Mucosa of gallbladder (tissue), 1 donor: Measurements from ENCODE around the gene DDN. TPM values are rescaled to one million over a fixed set of nuclear protein-coding genes. Genes with fewer than 3 reads are reported as not detected.

Experiments
- DNase-seq: peaks from one replicate; pipeline ENCODE4 v3.0.0-alpha.2; 2020; ENCODE audit warnings: low spot score
- total RNA-seq: library from RNA; stranded (reverse); gene quantifications from one replicate; pipeline ENCODE4 v1.2.1, GENCODE V29; 2021
- donor health status: DM: no; HTN: no; CAD: no.

DDN gene
- total RNA-seq, 1 donor from 2014 or later, result 0.06 TPM

DNA sequence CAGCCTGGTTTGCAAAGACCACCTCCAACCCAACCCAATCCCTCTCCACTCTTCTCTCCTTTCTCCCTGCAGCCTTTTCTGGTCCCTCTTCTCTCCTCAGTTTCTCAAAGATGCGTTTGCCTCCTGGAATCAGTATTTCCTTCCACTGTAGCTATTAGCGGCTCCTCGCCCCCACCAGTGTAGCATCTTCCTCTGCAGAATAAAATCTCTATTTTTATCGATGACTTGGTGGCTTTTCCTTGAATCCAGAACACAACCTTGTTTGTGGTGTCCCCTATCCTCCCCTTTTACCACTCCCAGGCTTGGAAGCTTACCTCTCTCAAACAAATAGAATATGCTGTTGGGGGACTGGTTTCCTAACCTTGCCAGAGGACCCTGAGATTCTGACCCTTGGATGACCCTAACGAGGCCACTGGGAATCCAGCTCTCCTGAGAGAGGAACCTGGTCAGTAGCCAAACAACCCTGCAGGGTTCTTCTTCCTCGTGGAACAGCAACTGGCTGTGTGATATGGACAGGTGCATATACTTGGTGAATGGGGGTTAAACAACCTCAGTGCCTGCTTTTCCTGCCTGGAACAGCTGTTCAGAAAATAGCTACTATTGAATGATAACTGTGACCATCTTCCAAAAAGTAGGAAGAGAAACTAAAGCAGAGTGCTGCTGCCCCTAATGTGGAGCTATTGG is 16.6 kb downstream of the DDN start:
- no peak for DNase-seq

DNA sequence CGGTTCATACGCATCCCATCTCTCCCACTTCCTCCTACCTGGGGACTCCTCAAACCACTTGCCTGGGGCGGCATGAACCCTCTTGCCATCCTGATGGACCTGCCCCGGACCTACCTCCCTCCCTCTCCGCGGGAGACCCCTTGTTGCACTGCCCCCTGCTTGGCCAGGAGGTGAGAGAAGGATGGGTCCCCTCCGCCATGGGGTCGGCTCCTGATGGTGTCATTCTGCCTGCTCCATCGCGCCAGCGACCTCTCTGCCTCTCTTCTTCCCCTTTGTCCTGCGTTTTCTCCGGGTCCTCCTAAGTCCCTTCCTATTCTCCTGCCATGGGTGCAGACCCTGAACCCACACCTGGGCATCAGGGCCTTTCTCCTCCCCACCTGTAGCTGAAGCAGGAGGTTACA is 17.4 kb downstream of the DDN start:
- no peak for DNase-seq

DNA sequence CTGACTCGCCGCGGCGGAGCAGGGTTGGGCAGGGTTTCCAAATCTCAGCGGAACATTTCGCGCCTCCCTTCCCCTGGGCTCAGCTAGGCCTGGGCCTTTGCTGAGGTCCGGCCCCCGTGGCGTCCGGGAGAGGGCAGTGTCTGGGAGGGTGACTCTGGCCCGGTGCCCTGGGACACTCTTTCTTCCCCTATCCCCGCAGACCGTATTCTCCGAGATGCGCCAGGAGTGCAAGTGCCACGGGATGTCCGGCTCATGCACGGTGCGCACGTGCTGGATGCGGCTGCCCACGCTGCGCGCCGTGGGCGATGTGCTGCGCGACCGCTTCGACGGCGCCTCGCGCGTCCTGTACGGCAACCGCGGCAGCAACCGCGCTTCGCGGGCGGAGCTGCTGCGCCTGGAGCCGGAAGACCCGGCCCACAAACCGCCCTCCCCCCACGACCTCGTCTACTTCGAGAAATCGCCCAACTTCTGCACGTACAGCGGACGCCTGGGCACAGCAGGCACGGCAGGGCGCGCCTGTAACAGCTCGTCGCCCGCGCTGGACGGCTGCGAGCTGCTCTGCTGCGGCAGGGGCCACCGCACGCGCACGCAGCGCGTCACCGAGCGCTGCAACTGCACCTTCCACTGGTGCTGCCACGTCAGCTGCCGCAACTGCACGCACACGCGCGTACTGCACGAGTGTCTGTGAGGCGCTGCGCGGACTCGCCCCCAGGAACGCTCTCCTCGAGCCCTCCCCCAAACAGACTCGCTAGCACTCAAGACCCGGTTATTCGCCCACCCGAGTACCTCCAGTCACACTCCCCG is 18.0 kb downstream of the DDN start:
- DNase-seq, result no peak

DNA sequence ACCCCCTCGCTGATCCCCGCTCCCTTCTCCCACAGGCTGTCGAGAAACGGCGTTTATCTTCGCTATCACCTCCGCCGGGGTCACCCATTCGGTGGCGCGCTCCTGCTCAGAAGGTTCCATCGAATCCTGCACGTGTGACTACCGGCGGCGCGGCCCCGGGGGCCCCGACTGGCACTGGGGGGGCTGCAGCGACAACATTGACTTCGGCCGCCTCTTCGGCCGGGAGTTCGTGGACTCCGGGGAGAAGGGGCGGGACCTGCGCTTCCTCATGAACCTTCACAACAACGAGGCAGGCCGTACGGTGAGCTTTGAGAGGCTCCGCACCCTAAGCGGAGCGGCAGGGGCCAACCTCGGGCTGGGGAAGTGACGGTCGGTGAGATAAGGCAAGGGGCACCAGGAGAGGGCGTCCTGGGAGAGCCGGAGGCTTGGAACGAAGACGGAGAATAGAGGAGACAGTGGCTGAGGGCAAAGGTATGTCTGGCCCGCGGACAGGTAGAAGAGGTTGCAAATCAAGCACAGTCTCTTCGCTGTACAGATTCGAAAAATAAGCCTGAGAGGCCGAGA is 18.7 kb downstream of the DDN start:
- DNase-seq, result no peak

DNA sequence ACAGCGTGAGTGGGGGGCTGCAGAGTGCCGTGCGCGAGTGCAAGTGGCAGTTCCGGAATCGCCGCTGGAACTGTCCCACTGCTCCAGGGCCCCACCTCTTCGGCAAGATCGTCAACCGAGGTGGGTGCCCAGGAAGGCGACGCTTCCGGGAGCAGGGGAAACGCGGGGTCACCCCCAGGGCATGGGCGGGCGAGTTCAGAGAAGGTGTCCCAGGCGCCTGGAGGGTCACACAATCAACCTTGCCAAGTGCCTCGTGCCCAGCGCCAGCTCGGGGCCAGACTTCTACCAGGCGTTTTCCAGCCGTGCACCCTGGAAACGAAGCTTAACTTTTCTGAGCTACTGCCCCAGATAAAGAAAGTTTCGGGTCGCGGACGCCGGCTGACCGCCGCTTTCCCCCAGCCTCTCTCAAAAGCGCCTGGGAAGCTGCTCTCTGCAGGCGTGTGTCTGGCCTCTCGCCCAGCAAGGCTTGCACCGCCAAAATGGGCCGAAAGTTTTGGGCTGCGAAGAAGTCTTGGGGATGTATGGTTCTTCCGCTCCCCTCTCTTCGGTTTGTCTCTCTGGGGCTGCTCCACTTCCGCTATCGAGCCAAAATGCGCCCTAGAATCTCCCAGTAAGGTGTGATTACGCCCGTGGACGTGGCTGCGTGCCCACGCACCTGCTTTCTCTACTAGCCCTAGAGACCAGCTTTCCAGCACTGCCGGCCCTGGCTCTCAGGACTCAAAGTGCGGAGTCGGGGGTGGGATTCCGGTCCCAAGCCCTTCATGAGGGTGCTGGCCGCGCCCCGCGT is 19.4 kb downstream of the DDN start:
- no peak for DNase-seq

DNA sequence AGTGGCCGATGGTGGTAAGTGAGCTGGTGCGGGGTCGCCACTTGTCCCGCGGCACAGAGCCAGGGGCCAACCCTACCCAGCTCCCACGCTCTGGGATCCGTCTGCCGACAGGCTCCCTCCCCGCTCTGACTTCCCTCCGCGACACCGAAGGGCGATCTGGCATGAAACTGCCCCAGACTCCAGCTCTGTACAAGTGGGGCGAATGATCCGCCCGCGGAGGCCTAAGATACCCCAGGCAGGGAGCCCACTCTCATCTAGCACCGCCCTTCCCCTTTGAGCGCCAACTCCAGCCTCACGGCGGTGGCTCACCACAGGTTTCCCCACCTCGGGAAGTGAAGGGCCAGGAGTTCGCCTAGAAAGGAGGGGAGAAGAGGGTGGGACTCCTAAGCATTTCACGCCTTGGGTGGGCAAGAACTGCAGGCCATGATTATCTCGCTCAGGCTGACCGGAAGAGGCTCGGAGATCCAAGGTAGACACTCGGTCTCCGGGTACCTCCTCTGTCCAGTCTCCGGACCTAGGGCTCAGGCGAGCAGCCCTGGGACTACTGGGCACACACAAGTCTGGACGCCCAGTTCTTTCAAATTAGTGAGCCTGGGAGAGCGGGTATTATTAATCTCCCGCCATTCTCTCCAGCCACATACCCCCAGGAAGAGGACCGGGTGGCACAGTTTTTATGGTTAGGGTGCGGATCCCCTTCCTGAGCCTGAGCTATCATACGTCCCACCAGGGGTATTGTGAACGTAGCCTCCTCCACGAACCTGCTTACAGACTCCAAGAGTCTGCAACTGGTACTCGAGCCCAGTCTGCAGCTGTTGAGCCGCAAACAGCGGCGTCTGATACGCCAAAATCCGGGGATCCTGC is 20.2 kb downstream of the DDN start:
- DNase-seq, result no peak

DNA sequence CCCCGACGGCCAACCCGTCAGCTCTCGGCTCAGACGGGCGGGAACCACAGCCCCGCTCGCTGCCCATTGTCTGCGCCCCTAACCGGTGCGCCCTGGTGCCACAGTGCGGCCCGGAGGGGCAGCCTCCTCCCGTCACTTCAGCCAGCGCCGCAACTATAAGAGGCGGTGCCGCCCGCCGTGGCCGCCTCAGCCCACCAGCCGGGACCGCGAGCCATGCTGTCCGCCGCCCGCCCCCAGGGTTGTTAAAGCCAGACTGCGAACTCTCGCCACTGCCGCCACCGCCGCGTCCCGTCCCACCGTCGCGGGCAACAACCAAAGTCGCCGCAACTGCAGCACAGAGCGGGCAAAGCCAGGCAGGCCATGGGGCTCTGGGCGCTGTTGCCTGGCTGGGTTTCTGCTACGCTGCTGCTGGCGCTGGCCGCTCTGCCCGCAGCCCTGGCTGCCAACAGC is 20.9 kb downstream of the DDN start, which contains the start of gene WNT1:
Gene WNT1 (plus strand): TSS at position 32 of the 450 bp plus-strand sequence. CDS start 329 bp downstream, at position 361.
- no peak for DNase-seq

DNA sequence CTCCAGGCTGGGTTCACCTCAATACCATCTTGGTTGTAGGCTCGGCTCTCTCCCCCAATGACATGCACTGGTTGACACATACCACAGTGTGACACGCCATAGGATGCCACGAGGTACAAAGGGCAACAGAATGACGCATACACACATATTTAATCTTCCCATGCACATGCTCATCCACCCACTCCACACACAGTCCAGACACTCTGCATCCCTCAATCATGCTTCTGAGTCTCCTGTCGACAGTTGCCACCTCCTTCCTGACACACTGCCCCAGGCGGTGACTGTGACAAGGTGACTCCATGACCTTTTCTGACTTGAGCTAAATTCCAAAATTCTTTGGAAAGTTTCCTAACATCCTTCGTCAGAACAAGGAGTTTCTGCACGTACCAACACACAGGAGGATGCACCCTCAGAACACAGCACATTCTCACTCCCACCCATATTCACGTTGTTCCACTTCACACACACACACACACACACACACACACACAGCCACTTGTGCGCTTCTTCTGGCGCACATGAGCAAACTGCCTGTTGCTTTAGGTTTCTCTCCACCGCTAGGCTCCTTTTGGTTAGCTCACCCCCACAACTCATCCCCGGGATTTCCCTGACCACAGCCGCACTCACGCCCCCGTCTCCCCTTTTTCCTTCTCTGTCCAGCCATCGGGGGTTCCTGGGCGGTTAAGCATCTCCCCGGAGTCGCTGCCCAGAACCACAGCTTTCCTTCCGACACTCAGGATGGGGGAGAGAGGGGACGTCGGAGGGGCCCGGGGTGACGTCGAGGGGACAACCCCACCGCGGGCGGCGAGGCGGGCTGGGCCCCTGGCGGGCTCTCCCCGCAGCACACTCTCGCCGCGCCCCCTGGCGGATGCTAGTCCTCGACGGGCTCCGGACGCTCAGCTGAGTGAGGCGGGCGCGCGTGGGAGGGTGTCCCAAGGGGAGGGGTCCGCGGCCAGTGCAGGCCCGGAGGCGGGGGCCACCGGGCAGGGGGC is 21.6 kb downstream of the DDN start:
- DNase-seq, result peak; percentile 50

DNA sequence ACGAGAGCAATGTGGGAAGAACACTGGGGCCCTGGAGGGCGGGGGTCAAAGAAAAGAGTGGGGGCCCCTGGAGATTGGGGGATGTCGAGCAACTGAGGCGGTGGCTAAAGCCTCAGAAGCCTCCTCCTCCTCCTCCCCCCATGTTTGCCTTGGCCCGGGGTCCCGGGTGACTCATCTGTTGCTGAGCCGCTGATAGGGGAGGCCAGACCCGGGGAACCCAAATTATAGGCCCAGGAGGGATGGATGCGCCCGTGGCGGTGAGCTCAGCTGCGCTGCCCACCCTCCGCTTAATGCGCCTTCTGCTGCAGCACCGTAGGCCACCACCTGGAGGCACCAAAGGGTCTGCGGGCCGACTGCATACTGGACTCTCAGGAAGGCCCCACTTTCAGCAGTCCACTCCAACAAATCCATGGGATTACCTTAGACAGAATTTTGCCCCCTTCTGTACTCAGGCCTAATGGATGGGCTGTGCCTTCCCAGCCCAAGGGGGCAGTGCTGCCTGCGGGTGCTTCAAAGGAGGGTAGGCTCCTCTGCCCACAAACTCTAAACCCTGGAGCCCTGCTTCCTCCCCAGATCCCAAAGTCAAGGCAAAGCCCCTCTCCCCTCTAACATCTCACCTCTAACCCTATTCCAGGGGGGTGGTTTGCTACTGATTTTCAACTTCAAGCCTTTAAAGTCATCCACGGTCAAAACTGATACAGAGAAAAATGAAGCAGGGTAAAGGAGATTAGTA is 25.1 kb downstream of the DDN start:
- DNase-seq, result no peak

DNA sequence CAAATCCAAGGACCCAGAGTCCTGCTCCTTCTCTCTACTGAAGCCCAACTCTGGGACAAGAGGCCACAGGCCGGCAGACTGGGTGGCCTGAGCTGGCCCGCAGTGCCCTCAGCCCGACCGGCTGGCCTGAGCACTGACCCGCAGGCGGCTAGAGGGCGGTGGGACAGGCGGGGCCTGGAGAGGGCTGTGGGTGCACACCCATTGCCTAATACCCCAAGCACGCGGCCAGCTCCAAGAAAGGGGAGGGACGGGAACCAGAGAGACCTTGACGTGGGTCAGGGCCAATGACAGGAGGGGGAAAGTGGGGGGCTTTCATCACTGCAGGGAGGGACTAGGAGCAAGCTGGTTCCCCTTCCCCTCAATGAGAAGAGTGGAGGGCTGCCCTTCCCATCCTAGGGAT is 25.6 kb downstream of the DDN start:
- DNase-seq, result no peak

DNA sequence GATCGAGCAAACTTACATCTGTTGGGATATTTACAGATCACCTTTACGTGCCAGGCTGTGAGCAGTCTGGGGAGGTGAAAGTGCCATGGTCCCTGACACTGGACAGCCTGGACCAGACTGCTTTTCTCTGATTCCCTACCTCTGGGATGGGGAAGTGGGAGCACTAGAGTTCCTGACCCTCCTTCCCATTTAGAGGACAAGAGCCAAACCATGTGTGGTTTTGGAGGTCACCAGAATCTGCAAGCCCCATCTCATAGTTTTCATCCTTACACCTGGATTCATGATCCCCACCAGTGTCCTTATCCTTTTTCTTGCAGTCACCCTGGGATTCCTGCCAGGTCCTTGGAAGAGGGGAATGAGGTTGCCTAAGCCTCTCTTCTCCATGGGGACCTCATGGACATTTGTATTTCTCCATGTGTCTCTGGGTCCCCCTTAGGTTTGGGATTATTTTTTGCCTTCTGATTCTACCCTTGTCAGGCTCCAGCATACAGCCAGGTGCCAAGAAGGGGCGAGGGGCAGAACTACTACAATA is 26.2 kb downstream of the DDN start:
- DNase-seq, result no peak

DNA sequence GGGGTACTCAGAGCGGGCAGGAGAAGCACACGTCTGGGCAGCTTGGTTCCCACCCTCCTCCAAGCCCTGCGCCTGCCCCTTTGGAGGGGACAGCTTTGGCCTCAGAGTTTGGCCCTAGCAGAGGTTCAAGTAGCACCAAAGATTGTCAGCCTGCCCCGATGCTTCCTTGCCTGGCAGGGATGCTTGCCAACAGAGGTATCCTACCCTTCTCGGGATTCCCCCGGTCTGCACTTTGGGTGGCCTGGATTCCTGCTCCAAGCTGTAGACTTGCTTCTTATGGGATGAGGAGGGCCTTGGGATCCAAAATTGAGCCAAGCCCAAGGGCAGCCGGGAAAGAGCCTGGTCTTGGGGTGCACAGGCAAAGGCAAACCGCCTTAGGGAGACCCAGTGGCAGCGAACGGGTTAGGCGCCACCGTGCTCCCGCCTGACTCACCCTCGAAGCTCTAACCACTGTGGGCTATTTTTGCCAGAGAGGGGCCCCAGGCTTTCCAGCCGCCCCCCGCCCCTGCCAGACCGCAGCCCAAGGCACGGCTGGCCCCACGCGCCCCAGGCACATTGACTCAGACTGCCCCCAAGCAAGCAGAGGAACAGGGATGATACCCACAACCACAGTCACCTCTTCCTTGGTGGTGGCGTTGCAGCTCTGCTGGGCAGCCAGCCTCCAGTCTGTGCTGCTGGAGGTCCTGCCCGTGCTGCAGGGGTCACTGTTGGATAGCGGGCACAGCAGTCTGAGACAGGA is 26.8 kb downstream of the DDN start:
- DNase-seq, result no peak

DNA sequence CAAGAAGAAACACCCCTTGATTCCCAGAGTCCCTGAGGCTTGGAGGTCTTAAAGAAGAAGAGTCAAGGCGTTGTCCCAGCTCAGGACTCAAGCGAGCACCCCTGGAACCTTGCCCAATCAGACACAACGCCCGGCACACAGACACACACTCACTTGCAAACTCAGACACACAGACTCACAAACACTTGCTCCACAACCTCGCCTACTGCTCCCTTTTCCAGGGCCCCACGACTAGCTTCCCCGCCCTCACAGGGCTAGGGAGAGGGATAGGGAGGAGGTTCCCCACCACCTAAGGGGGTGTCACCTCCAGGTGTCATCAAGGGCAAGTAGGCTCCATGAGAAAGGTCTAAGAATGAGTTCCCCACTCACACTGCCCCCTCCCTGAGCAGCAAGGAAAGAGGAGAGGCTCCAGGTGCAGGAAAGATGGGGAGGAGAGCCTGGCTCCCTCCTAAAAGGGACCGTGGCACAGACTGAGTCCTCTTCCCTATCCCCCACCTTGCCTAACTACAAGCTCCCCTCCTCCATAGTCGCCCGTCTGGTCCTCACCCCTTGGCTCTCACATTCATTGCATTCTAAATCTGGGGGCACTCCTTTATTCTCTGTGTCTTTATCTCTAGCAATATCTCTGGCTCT is 28.4 kb downstream of the DDN start:
- DNase-seq, result no peak

DNA sequence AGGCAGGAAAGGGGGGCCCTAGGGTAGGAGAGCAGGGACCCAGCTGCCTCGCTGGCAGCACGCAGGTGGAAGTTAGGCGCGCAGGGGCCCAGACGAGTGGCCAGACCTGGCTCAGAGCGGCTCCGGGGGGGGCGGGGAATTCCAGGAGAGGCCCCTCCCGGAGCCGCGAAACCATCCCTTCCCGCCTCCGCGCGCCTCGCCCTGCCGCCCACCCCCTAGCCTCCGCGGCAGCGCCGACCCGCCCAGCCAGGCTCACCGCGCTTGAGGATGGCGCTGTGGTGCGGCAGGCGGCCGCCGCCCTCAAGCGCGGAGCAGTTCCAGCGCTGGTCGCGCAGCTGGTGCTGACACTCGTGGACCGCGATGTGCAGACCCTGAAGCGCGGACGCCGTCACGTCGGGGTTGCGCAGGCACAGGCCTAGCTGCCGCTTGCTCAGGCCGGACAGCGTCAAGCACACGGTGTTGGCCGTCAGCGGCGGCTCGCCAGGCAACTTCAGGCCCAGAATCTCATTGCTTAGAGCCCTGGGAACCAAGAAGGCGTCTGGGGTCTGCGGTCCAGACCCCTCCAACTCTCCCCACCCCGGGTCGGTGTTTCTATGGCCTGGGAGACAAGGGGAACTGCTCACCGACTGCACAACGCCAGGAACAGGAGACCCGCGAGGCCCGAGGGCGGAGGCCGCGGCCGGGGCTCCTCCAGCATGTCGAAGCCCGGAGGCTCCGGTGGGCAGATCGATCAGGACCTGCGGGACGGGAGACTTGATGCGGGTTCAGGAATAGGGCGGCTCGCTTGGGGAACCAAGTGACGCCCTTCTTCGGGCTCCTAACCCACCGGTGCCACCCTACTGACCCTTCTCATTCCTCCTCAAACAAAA is 29.1 kb downstream of the DDN start:
- no peak for DNase-seq

DNA sequence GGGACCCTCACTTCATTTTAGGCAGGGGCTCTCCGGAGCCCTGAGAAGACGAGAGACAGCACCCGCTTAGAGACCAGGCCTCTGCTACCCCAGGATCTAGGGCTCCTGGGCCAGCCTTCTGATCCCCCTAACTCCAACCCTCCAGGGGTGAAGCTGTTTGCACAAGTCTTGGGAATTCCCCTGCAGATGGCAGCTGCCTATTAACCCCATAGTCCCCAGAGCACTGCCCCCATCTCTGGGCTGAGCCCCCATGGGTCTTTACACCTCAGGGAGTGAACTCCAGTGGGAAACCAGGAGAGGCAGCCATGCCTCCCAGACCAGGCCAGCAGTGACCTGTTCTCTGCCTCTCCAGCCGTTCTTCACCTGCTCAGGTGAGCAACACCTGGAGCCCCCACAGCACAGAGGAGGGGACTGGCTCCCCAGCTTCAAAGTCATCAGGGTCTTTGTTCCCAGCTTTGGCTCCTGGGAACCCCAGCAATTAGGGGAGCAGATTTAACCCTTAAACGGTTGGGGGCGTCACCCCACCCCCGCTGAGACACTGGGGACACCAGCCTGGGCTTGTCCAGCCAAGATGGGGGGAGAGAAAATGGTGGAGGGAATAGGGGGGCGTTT is 29.9 kb downstream of the DDN start:
- DNase-seq, result no peak

DNA sequence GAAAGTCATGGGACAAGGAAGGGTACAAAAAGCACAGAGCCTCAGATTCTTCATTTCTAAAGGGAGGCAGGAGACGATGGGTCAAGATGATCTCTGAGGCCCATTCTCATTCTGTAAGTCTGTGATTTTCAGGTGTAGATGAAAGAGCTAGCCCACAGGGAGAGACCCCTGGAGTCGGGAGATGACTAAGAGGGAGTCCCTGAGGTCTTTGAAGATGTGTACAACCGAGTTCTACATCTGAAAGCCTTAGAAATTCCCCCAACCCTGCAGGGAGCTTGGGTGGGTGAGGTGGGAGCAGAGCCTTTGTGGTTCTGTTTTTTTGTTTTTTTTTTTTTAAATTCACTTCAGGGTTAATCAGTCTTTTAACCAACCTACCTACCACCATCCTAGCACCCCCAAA is 30.7 kb downstream of the DDN start:
- DNase-seq, result no peak
